GM21381 (cell line): ENCODE measurements around the gene SCFD2.

Experiments
- ATAC-seq: cut with Tn5 transposase; IDR thresholded peaks from one replicate; pipeline ENCODE4 v1.9.1; 2021; ENCODE audit warnings: mild to moderate bottlenecking, moderate library complexity; ENCODE audit not compliant: unreplicated experiment

SCFD2 gene

DNA sequence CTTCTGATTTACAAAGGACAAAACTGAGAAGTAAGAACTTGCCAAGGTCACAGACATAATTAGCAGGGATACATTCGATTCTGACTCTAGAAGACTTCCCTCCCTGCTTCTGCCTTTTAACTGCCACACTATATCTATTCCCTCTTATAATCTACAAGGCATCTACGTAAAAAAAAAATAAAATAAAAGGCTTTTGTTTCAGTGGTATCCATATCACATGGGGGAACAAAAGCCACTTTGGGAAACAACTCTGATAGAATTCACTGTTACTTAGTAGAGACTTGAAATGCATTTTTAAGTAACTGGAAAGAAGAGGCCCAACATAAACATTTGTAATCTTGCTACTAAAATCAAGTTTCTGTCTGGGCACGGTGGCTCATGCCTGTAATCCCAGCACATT lies 247.2 kb downstream of the SCFD2 start:
- no peak for ATAC-seq

DNA sequence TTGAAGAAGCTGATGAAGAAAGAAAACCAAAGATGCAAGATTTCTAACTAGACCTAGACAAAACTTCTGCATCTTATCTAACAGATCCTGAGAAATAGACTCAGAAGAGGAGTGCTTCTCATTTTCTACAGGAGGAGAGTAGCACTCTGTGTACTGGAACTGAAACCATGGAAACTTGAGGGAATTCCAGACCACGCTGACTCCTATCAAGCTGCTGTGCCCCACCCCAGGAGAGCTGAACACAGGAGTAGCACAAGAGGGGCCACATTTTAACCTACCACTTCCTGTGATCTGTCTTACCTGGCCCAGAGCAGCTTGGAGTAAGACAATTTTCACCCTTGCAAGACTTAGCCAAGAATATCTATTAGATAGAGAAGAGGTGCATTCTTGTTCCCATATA lies 248.9 kb downstream of the SCFD2 start:
- no peak for ATAC-seq

DNA sequence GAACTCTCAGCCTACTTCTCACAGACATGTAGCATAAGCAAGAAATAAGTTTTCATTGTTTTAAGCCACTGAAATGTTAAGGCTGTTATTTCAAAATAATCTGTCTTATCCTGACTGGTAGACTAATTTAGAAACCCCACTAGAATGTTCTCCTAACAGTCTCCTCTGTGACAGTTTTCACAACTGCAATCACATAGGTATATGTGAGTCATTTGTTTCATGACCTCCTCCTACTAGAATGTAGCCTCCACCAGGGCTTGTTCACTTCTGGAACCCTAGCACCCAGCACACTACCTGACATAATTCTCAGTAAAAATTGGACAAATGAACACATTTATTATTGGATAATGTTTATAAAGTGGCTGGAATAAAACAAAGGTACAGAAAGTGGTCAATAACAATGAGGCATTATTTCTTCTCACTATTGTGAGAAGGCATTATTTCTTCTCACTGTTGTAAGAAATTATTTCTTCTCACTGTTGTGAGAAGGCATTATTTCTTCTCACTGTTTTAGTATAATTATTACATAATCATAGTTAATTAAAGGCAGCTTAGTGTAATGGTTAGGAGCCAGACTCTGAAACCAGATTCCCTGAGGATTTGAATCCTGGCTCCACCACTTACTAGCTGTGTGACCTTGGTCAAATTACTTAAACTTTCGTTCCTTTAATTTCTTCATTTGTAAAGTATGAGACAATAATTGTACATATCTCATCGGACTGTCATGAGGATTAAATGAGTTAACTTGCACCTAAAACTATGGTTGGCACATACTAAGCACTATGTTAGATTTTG lies 252.2 kb downstream of the SCFD2 start:
- ATAC-seq: no peak

DNA sequence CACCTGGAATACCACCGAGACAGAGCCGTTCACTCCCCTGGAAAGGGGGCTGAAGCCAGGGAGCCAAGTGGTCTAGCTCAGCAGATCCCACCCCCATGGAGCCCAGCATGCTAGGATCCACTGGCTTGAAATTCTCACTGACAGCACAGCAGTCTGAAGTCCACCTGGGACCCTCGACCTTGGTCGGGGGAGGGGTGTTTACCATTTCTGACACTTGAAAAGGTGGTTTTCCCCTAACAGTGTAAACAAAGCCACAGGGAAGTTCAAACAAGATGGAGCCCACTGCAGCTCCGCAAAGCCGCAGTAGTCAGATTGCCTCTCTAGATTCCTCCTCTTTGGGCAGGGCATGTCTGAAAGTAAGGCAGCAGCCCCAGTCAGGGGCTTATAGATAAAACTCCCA lies 260.5 kb downstream of the SCFD2 start:
- no peak for ATAC-seq

DNA sequence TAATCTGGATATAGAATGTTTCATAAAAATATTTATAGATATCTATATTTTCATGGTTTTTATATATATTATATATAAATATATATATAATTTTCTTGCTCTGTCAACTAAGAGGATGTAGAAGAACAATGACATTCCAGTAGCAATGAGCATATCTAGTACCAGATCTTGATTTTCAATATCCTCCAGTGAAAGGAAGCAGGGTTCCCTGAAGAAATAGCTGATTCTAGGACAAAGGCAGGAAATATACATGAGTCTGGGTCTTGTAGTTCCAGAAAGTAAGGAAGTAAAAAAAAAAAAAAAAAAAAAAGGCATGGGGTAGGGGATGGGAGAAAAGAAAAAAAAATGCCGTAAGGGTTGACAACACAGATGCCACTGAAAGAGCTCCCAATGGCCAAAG lies 262.4 kb downstream of the SCFD2 start:
- no peak for ATAC-seq

DNA sequence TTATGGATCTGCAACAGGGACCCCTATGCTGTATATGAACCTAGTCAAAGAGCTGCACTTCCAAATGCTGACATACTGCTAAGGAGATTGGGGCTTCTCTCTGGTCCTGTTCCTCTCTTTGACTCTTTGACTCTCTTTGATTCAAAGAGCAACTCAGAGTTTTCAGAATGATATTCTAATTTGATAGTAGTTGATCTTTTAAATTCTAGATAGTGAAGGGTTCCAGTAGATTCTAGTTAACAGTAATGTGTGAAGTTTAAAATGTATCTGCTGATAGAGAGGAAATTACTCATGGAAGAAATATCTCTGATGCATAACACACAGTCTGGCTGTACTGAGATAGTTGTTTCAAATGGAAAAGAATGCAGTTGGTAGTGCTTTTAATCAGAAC lies 264.7 kb downstream of the SCFD2 start:
- no peak for ATAC-seq

DNA sequence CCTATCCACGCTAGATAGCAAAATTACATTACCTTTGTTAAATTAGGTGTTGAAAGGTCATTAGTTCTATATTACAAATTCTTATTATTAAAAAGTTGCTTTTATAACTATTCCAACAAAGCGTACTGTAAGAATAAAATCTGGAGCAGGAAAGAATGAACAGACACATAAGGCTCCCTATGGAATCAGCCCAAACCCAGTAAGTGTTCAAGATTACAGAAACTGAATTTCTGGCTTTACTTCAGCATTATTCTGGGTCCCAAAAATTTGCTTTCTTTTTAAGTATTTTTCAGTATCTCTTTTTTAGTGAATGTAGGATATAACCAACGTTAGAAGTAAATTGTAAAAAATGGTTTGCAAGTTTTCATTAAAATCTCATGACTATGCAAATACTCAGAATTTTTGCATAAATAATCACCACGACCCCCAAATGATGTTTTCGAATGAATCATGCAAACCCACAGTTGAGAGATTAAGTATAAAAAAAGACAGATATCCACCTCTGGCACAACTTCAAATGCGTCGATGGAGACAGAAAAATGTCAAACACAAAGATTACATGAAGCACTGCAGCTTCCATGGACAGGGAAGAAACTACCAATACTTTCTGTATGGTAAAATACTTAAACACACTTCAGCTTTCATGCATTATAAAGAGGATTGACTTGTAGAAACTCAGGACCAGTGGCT lies 265.2 kb downstream of the SCFD2 start:
- ATAC-seq: no peak

DNA sequence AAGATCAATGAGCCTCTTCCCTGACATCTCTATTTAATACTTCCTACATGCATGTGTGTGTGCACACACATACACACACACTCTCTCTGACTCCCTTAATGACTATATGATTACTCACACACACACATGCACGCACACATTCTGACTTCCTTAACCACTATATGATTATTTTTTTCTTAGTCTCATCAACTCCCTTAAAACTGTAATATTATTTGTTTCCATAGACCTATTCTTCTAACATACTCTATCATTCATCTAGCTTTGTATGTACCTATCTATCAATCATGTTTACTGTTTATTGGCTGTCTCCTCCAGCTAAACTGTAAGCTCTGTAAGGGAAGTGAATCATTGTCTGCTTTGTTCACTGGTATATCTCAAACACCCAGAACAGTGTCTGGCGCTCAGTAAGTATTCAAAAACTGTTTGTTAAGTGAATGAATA lies 267.2 kb downstream of the SCFD2 start:
- no peak for ATAC-seq

DNA sequence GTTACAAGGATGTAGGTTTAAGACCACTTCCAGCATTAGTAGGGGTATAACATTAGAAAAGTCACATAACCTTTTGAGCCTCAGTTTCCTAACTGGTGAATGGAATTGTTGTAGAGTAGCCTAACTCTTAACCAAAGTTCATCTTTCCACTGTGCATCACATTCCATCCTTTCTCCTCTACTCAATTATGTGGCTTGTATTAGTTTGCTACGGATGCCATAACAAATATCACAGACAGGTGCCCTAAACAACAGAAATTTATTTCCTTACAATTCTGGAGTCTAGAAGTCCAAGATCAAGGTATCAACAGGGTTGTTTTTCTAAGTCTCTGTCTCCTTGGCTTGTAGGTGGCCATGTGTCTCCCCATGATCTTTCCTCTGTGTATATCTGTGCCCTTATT lies 271.8 kb downstream of the SCFD2 start:
- ATAC-seq: no peak

DNA sequence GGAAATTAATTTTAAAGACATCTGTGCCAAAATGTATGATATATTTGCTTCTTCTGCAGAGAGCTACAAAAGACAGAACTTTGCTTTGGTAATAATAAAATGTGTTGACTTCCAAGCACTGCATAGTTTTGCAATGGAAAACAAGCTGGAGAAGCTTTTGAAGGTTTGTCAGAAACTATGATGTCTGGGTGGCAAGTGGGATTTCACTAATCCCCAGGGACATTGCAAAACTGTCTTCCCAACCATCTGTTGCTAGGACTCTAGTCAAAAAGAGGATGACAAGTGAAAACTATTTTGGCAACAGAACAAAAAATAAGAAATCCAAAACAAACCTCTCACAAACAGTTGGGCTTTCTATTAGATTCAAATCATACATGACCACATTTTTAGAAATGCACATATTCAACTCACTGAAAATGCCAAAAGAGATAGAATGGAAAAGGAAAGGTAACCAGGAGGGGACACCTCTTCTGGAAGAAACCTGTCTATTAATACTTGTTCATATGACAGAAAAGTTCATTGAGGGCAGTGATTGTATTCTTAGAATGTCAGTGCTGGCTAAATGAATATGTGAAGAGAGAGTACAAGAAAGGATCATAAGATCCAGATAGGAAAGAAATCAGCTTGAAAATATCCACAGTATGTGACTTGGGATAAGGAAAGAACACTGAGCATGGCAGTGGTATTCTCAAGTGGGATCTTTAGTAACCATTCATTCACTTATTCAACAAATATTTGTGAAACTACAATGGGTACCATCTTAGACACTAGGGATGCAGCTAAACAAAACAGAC lies 275.7 kb downstream of the SCFD2 start:
- no peak for ATAC-seq

DNA sequence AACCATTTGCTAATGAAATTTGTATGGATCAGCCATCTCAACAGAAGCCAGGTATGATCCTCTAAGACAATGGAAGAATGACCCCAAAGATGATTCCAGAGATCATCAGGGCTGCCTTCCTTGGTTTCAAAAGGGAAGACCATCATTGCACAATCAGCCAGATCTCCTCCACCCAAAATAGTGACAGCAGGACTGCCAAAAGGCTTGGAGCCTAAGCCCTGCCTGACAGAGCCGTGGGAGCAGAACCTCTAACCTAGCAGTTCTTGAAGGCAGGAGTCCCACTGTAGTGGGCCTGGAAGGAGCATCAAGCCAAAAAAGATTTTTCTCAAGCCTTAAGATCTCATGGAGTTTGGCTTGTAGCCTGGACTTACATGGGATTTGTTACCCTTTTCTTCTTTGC lies 277.7 kb downstream of the SCFD2 start:
- no peak for ATAC-seq

DNA sequence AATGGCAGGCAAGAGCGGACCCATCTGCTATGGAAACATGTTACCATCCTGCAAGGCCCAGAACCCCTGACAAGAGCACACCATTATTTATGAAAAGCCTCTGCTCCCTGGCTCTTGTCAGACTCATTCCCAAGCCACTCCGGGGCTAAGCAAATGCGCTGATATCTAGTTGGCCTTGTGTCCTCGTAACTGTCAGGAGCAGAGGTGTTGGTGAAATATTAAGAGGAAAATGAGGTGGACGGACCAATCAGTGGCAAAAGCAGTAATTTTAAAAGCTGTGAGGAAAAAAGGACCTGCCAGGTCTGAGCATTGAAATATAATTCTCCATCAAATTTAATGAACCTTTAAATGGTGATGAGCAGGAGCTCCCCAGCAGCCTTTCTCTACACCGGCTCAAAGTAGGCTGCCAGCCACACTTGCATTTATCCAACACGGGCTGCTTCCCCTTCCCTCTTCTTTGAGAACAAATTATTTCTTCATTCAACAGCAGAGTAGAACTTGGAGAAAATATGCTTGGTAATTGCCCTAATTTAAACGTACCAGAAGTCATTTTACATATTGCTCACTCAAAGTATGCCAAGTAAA lies 289.4 kb downstream of the SCFD2 start:
- no peak for ATAC-seq

DNA sequence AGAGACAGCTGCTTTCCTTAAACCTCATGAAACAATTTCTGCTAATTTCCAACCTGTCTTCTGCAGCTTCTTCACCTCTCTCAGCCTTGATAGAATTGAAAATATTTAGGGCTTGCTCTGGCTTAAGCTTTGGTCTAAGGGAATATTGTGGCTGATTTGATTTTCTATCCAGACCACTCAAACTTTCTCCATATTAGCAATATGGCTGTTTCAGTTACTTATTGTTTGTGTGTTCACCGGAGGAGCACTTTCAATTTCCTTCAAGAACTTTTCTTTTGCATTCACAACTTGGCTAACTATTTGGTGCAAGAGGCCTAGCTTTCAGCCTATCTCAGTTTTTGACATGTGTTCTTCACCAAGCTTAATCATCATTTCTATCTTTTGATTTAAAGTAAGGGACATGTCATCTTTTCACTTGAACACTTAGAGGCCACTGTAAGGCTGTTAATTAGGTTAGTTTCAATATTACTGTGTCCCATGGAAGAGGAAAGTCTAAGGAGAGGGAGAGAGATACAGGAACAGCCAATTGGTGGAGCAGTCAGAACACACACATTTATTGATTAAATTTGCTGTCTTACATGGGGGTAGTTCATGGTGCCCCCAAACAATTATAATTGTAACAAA lies 290.6 kb downstream of the SCFD2 start:
- ATAC-seq: peak; percentile 55

DNA sequence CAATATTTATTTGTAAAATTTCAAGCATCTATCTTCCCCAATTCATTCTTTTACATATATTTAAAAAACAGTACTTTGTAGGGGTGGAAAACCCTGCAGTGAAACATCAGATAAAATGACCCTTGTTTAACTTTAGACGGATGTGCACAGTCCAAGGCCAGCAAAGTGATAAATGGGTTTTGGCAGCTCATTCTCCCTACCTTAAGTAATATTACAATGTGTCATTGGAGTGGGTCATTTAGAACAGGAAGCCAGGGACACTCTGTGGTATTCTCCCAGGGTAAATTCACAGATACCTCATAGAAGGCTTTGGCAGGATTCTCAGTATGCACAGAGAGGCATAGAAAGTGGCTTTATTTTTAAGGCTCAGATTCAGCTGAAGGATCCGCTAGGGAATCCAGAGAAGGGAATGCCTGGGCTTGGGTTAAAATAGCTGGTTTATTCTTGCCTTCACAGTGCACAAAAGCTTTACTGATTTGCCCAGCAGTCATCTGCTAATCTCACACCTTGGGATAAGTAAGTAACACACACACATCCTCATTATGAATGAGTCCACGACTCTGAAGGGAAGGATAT lies 297.0 kb downstream of the SCFD2 start:
- ATAC-seq: no peak

DNA sequence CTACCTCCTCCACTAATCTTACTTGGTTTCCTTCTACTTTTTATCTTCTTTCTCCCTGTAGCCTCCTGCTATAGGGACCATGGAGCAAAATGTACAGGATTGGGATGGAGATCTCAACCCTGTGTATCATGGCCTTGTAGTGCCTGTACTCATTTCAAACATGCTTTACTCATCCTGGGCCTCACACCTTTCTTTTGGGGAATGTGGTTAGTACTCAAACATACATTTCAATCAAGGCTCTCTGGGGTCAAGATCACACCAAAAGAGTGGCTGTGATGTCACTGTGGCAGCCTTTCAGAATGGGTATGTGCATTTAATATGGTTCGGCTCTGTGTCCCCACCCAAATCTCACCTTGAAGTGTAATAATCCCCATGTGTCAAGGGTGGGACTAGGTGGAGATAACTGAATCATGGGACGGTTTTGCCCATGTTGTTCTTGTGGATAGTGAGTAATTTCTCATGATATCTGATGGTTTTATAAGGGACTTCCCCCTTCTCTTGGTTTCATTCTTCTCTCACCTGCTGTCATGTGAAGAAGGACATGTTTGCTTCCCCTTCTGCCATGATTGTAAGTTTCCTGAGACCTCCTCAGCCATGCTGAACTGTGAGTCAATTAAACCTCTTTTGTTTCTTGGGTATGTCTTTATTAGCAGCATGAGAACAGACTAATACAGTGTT lies 298.6 kb downstream of the SCFD2 start:
- no peak for ATAC-seq

DNA sequence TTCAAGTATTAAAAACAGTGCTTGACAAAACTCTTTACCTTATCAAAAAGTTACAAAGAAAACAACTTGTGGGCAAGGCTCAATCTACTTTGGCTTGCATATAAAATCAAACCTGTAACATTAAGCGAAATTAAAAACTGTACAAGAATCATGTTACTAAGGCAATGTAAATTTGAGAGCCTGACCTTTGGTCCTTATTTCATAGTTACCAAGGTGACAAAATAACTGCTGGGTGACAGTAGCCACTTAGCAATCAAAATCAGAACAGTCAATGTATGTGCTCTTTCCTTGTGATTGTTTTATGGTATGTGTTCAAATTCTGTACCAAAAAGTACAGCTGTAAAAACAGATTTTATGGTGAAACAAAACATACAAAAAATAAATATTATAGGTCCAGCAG lies 299.7 kb downstream of the SCFD2 start:
- no peak for ATAC-seq

DNA sequence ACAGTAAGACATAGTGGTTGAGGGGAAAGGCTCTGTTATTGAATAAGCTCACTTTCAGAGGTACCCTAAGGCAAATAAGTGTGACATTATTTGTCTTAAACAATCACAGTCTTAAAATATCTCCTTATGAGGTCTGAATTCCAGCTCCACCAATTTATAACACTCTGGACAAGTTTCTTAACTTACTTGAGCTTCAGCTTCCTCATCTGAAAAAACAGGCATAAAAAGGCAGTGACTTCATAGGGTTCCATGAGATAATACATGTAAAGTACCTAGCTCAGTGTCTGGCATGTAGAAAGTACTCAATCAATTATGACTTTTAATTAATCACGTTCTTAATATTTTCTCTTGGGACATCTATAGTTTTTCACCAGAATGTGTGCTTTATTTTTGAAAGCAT lies 301.3 kb downstream of the SCFD2 start:
- ATAC-seq: no peak

DNA sequence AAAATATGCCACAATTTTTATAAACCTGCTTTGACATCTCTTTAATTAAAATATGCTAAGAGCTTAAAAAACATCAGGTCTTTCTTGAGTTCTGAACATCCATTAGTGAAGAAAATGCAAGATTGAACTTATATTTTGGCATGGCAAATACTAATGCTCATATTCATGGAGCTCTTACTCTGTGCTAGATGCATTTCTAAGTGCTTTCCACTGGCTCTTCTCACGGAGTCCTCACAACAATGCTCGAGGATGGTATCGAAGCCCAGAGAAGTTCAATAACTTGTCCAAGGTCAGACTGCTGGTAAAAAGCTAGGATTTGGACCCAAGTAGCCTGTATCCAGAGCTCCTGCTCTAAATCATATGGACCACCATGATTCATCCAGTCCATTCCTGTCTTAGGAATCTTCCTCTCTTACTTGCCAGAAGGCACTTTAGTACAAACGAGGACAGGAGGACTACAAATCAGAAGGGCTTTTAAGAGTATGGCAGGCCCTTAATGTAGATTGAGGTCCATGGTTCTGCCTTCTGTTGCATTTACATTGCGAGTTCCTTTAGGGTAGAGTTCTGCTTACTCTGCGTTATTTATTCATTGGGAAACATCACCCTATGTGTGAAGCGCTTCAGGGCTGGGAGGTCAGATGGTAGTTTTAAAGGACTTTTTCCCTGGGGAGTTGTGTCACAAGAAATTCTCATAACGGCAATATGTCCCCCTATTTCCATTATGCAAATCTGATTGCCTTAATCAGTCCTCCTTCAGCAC lies 304.6 kb downstream of the SCFD2 start:
- ATAC-seq: no peak

DNA sequence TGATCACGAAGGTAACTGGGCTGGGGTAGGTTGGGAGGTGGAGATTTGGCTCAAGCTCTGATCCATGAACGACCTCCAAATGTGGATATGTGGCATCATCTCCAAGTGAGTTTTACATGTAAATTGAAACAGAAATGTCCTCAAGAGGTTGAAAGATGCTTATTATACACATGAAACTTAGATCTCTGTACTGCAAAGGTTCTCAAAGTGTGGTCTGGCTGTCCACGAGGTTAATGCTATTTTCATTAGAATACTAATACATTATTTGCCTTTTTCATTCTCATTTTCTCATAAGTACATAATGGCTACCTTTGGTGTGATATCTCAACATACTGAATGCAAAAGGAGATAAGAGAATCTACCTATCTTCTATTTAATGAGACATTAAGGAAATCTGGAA lies 305.6 kb downstream of the SCFD2 start:
- ATAC-seq: no peak
